PFSK-1 (cell line): ENCODE measurements around the gene G0S2.

Experiments used
- REST ChIP-seq, 2 experiments: IDR thresholded peaks; 2 replicates each; pipeline versions ENCODE4 v1.6.1 to v1.8.0; 2011 to 2012; ENCODE audit warnings: low read depth in 2 of 2, low read length in 2 of 2, control low read depth in 1 of 2, inconsistent platforms in 1 of 2, mild to moderate bottlenecking in 1 of 2, moderate library complexity in 1 of 2; ENCODE audit not compliant: insufficient read depth in 1 of 2
- SIN3A ChIP-seq: IDR thresholded peaks from 2 replicates; pipeline ENCODE4 v1.6.1; 2012; ENCODE audit warnings: mild to moderate bottlenecking, low read length, moderate library complexity, borderline replicate concordance; ENCODE audit not compliant: insufficient read depth
- TAF1 ChIP-seq: IDR thresholded peaks from 2 replicates; pipeline ENCODE4 v1.6.1; 2012; ENCODE audit warnings: low read length, control low read depth, borderline replicate concordance; ENCODE audit not compliant: insufficient read depth

- TF ChIP-seq REST (IDR thresholded peaks at IDR 0.05; ENCODE audit: insufficient read depth in 1 of 2, low read depth in 2 of 2, low read length in 2 of 2): no peak
- TF ChIP-seq SIN3A: no peak
- no peak for TF ChIP-seq TAF1
Observed at GRCh38 chr1:209672705-209673630, 2.2 kb upstream of the G0S2 start.
